Measurements from ENCODE around the gene RGR. TPM values are rescaled to one million over a fixed set of nuclear protein-coding genes. Genes with fewer than 3 reads are reported as not detected.

The RGR gene, protein sequence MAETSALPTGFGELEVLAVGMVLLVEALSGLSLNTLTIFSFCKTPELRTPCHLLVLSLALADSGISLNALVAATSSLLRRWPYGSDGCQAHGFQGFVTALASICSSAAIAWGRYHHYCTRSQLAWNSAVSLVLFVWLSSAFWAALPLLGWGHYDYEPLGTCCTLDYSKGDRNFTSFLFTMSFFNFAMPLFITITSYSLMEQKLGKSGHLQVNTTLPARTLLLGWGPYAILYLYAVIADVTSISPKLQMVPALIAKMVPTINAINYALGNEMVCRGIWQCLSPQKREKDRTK
- total RNA-seq: not detected

DNA sequence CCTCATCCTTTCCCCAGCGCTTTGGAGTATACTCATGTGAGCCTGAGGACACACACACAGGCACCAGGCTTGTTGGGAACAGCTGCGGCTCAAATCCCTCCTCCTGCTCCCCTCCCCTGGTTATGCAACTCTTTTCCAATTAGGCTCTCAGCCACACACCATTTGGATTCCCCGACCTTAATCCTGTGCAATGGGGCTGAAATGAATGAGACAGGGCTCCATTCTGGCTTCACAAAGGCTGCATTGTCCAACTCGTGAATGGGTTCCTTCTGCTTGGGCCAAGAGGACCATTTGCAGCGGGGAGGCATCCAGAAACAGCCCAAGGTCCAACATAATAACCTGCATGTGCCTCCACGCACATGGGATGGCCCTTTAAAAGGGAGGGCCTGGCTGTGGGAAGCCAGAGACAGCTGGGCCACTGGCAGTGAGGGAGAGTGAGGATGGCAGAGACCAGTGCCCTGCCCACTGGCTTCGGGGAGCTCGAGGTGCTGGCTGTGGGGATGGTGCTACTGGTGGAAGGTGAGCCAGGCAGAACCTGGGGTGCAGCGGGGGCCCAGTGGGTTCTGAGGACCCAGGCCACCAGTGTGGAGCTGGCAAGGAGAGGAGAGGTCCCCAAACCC lies at the start of gene RGR:
RGR (plus strand) TSS at position 403 of the 620 bp plus-strand sequence; CDS start at position 441, 38 bp downstream.
- ATAC-seq (no peak), DNase-seq (ENCODE audit: low spot score) (no peak)

DNA sequence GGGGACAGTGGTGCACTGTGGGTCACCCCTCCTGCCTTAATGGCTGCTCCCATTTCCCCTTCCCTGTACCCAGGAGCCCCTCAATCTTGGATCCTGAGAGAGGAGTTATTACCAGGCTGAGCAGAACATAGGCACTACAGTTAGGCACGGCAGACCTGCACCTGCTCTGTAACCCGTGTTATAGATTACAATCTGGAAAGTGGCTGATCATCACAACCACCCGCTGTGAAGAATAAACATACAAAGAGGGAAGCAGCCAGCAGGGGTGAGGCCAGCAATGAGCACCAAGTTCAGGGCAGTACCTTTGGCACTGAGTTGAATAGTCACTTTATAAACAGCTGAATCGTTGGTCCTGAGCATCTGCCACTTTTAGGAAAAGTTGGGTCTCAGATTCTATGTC lies 48.8 kb upstream of the RGR start:
- peak; percentile 39 for ATAC-seq
- DNase-seq (ENCODE audit: low spot score): no peak

DNA sequence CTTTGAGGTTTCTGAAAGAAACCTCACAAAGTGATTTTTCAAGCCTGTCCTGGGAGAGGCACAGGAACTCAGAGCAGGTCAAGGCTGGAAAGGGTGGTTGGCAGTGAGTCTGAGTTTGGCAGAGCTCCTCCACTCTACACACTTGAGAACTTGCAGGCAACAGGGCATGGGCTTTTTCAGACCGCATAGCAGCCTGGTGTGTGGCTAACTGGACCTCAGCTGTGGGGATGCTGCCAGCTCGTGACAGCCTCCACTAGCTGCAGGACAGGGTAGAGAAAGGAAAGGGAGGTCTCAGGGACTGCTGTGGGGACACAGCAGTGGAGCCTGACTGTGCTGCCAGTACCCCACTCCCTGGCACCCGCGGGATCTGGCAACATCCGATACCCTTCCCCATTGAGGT lies 47.9 kb upstream of the RGR start:
- DNase-seq (ENCODE audit: low spot score): no peak
- no peak for ATAC-seq

DNA sequence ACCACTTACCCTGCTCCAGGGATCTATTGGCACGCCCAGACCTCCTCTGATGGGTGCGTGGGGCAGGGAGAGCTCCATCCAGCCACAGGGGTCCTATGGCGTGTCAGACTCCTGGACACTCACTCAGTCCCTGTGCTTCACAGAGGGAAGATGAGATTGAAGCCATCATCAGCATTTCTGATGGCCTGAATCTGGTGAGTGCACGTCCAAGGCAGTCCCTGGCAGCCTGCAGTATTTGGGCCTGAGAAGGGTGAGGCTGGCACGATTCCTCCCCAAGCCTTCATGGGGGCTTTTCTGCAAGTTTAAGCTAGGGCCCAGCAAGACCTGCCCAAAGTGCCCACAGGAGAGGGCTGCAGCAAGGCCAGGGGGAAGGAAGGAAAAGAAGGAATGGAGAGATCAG lies 47.2 kb upstream of the RGR start:
- no peak for ATAC-seq
- no peak for DNase-seq (ENCODE audit: low spot score)

DNA sequence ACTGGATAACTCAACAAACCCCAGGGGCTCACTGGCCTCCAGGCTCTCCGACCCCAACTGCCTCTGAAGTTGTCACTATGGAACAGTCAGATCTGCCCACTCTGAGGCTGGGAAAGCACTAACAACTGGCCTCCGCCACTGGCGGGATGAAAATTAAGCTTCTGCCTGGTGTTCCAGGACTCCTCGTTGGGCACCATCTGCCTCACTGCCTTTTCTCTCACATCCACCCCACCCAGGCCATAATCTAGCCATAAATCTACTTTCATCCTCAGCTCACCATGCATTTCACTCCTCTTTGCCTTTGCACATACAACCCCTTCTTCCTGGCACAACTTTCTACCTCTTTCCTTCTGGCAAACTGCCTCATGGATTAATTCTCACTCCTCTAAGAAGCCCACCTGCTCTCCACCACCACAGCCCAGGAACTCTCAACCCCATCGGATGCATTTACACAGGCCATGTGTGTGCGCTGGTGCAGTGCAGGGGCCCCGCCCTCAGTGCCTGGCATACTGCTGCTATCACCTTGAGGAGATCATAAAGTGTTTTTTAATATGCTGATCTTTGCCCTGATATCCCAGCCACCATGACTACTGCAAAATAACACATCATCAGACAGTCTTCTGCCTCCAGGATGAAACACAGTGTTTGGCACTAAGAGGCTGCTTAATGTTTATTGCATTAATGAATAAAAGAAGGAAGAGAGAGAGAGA lies 46.5 kb upstream of the RGR start:
- ATAC-seq (no peak), DNase-seq (ENCODE audit: low spot score) (no peak)

DNA sequence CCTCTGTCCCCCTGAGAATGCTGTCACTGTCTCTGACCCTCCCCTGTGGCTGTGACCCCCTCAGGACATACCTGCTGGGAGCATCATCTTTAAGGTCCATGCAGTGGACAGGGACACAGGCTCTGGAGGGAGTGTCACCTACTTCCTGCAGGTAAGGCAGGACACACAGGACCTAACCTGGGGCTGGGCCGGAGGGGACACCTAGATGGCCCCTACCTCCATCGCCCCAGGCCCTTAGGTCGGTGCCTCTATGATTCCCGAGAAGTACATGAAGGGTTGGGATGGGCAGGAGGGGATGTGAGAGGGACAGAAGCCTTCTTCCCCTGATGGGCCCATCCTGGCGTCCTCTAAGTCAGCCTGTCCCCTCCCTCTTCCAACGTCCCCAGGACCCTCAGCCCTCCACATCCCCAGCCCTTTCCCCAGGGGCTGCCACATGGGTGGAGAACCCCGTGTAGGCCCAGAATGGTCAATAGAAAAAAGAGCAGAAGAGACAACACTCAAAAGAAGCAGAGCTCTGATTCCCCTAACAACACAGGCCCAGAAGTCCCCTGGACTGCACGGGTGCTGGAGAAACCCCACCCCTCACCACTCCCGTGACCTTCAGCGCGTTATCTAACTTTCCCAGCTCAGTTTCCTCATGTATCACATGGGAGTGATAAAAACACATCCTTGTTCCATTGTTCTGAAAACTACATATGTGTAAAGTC lies 44.2 kb upstream of the RGR start:
- DNase-seq (ENCODE audit: low spot score) (no peak), ATAC-seq (no peak)

DNA sequence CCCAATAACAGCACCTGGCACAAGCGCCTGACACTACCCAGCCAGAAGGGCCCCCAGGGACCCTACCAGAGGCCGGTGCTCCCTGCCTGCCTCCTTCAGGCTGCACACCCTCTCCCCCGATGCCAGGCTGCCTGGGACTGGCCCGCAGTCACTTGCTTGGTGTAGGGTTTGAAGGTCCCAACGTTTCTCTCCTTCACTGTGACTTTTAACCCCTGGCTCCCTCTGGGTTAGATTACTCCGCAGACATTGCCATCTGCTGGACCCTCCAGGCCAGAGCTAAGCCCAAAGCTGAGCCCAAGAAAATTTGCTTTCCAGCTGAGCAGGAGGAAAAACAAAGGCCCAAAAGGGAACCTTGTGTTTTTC lies 43.6 kb upstream of the RGR start:
- DNase-seq (ENCODE audit: low spot score) (no peak), ATAC-seq (no peak)

DNA sequence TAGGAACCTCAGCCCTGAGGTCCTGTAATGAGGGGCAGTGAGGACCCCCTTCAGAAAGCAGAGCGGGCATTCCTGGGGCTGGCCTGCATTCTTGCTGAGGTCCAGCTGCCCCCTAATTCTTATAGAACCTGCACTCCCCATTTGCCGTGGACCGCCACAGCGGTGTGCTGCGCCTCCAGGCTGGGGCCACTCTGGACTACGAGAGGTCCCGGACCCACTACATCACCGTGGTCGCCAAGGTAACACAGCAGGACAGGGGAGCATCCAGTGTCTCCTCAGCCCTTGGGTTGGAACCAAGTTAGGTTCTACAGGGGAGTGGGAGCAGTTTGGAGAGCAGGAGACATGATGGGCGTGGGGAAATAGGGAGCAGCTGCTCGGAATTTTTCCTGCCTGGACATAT lies 43.2 kb upstream of the RGR start:
- DNase-seq (ENCODE audit: low spot score): no peak
- ATAC-seq: no peak

DNA sequence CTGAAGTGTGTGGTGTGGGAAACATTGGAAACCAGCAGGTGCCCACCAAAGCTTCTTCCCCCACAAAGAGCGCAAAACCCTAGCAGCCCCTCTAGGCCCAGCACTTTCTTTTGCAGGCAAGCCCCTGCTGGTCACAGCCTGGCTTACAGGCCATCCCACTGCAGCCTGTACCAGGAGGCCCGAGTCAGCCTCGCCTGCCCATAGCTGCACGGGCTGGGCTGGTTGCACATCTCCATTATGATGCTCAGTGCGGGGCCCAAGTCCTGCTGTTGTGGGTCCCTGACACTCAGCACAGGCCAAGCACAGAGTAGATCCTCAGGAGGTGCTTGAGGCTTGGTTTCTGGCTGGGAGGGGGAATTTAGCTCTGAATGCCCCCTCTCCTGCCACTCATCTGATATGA lies 42.5 kb upstream of the RGR start:
- ATAC-seq (no peak), DNase-seq (ENCODE audit: low spot score) (no peak)

DNA sequence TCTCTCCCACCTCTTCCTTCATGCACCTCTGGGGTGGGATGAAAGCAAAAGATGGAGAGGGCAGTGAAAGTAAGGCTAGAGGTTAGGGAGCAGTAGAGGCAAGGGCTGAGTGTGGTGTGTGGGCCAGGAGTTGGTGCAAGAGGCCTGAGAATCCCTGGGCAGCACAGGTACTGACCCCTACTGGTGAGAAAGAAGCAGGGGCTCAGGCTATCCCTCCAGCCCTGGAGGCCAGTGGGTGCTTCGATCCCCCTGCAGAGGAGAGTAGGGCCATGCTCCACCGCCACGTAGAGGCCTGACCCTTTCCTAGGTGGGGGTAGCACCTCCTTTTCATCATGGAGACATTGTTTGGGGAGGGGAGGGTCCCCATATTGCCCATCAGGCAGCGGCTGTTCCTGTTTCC lies 40.7 kb upstream of the RGR start:
- ATAC-seq: peak; percentile 33
- no peak for DNase-seq (ENCODE audit: low spot score)

DNA sequence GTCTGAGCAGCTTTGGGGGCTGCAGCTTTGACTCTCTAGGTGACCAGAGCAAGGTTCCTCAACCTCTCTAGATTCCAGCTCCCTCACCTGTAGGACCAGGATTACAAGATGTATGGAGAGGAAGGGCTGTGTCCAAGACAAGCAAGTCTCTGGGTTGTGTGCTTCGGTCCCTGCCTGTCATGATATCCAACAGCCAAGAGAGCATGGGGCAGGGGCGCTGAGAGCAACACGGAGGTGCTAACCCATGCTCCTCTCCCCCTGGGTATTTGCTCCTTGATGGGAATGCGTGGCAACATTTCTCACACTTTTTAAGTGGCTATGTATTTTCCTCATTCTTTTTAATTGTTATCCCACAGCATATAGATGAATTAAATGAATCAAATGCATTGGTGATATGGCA lies 40.2 kb upstream of the RGR start:
- DNase-seq (ENCODE audit: low spot score) (no peak), ATAC-seq (no peak)

DNA sequence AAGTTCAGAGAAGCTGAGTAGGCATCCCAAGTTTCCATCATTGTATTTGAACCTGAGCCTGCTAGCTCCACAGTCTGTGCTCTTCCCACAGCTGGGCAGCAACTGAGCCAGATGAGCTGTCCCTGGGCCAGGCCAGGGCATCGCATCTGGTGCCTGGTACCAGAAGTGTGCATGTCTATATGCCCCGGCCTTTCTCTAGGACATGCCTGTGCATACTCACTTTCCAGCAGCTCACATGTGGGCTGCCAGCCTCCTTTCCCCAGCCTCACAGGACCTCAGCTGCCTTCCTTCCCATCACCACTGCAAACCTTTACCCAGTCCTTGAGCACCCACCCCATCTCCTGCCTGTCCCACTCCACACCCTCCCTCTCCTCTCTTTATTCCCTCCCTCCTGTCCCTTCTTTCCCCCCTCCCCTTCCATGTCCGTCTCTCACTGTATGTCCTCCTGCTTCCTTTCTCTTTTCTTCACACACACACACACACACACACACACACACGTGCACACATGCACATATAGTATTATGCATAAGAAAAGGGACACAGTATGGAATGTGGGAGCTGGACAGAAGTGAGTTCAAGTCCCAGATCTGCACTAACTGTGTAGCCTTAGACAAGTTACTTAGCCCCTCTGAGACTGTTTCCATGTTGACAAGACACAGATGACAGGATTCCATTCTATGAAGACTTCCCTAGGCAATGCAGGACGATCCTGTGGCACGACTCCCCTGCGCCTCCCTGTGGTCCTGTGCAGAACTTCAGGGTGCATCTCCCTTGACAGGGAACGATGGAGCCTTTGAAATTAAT lies 39.6 kb upstream of the RGR start:
- DNase-seq (ENCODE audit: low spot score) (no peak), ATAC-seq (peak; percentile 83)

DNA sequence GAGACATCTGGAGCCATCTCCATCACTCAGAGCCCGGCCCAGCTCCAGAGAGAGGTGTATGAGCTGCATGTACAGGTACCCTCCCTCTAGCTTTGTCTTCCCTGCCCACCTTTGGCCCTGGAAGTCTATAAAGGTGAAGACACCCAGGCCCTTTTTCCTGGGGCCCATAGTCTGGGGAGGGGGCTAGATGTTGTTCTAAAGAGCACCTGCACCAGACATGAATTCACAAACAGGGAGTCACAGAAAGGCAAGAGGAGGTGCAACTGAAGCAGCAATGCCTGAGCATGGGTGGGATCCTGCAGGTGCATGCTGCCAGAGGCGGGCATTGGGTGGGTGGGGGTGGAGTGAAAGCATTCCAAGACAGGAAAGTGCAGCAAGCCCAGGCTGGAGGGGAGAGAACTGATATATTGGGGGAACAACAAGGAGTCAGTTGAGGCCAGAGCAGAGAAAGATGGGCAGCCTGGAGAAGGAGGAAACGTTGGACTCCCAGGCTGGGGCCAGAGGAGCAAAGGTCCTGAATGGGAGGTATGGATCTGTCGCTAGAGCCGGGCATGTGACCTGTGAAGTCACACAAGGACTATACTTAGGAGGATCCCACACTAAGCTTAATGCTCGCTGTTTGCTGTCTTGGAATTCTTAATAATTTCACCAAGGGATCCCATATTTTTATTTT lies 38.9 kb upstream of the RGR start:
- DNase-seq (ENCODE audit: low spot score): no peak
- no peak for ATAC-seq

DNA sequence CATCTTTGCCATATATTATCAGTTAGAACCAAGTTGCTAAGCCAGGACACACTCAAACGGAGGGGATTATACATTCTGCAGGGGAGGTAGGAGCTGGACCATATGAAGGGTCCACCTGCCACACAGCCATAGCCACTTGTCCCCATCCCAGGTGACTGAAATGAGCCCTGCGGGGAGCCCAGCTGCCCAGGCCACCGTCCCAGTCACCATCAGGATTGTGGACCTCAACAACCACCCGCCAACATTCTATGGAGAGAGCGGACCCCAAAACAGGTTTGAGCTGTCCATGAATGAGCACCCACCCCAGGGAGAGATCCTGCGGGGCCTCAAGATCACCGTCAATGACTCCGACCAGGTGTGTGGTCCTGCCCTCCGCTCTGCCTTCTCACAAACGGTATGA lies 36.8 kb upstream of the RGR start:
- ATAC-seq (no peak), DNase-seq (ENCODE audit: low spot score) (no peak)

DNA sequence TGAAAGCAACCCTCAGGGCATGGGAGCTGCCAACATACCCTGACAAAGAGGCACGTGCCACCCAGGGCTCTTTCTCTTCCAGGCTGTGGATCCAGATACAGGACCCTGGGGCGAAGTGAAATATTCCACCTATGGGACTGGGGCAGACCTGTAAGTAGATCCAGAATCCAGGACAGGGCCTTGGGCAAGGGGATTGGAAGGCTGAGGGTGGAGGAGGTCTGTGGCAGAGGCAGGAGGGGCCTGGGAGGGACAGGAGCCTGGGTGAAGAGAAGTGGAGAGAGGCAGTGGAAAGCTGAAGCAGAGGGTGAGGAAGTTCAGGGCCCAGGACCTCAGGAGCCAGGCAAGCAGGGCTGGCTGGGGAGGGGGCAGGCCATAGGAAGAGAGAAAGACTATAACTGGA lies 33.3 kb upstream of the RGR start:
- ATAC-seq (no peak), DNase-seq (ENCODE audit: low spot score) (no peak)

DNA sequence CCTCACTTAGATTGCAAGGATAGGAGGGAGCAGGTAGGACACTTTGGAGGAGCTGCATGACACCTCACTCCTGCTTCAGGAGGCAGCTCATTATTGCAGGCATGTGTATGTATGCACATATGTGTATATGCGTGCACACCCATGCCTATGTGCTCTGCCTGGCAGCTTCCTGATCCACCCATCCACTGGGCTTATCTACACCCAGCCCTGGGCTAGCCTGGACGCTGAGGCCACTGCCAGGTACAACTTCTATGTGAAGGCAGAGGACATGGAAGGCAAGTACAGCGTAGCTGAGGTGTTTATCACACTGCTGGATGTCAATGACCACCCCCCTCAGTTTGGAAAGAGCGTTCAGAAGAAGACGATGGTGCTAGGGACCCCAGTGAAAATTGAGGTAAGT lies 32.8 kb upstream of the RGR start:
- no peak for DNase-seq (ENCODE audit: low spot score)
- no peak for ATAC-seq

DNA sequence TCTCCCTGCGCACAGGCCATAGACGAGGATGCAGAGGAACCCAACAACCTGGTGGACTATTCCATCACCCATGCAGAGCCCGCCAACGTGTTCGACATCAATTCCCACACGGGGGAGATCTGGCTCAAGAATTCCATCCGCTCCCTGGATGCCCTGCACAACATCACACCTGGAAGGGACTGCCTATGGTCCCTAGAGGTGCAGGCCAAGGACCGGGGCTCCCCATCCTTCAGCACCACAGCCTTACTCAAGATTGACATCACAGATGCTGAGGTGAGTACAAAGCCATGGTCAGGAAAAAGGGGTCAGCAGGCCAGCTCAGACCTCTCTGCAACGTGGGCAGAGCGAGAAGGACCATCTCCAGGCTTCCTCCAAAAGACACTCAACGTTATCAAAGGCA lies 31.8 kb upstream of the RGR start:
- ATAC-seq (no peak), DNase-seq (ENCODE audit: low spot score) (no peak)

DNA sequence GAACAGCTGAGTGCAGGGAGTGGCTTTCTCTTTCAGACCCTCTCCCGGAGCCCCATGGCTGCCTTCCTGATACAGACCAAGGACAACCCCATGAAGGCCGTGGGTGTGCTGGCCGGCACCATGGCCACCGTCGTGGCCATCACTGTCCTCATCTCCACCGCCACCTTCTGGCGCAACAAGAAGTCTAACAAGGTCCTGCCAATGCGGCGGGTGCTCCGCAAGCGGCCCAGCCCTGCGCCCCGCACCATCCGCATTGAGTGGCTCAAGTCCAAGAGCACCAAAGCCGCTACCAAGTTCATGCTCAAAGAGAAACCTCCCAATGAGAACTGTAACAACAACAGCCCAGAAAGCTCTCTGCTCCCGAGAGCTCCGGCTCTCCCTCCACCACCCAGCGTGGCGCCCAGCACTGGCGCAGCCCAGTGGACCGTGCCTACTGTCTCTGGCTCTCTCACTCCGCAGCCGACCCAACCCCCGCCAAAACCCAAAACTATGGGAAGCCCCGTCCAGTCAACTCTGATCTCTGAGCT lies 30.7 kb upstream of the RGR start:
- DNase-seq (ENCODE audit: low spot score) (no peak), ATAC-seq (peak; percentile 42)

DNA sequence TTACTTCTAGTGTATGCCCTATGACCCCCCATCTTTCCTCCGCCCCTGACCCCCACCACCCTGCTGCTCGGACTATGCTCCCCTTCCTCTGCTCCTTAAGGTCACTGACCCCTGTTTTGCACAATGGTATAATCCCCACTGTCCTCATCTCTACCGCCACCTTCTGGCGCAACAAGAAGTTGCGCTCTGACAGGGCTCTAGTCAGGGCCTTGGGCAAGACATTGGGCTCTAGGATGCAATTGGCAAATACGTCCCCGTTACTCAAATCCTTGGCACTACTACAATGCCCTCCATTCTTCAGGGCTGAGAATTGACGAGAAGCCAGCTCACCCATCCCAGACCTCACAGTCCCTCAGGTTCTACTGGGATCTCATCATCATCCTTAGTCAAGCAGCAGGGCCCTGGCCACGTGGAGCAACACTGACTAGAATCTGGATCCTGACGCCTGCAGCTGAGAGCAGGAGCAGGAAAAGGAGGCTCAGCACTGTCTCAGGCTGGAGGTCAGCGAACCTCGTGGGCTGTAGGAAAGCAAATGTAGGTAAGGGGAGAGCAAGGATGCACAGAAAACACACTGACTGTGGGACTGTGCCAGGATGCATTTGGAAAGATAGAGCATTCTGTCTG lies 30.1 kb upstream of the RGR start:
- ATAC-seq: peak; percentile 82
- no peak for DNase-seq (ENCODE audit: low spot score)

DNA sequence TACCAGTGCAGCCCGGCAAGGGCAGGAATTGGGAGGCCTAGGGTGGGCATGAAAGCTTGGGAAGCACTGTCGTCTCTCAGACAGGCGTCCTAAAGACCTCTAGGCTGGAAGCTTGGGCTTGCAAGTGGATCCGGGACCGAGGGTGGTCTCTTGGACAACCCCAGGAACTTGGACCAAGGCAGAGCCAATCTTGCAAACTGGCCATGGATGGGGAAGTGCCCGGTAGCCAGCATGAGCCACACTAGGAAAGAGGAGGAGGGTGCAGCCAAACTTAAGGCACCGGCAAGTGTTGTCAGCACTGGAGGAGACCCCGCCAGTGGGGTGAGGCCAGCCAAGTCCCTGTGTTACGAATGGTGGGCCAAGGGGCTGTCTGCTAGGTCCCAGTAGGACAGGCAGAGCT lies 28.0 kb upstream of the RGR start:
- ATAC-seq (no peak), DNase-seq (ENCODE audit: low spot score) (no peak)
